Ovary (tissue), 3 donors: ENCODE results near the gene COL25A1.

Experiments
- CTCF ChIP-seq, 3 donors: fragments of 450-650 bp in 2 of 3; fragments of 200-600 bp in 1 of 3; IDR thresholded peaks; one replicate each; pipeline versions ENCODE4 v1.5.1 to v1.8.0; 2016 to 2022; ENCODE audit warnings: antibody characterized with exemption in 3 of 3, mild to moderate bottlenecking in 1 of 3
- EP300 ChIP-seq: sonication (generic); formaldehyde crosslinking; IDR thresholded peaks from one replicate; pipeline ENCODE4 v1.6.1; 2017; ENCODE audit warnings: antibody characterized with exemption
- donor health status: DM: no; HTN: no; CAD: no.

DNA sequence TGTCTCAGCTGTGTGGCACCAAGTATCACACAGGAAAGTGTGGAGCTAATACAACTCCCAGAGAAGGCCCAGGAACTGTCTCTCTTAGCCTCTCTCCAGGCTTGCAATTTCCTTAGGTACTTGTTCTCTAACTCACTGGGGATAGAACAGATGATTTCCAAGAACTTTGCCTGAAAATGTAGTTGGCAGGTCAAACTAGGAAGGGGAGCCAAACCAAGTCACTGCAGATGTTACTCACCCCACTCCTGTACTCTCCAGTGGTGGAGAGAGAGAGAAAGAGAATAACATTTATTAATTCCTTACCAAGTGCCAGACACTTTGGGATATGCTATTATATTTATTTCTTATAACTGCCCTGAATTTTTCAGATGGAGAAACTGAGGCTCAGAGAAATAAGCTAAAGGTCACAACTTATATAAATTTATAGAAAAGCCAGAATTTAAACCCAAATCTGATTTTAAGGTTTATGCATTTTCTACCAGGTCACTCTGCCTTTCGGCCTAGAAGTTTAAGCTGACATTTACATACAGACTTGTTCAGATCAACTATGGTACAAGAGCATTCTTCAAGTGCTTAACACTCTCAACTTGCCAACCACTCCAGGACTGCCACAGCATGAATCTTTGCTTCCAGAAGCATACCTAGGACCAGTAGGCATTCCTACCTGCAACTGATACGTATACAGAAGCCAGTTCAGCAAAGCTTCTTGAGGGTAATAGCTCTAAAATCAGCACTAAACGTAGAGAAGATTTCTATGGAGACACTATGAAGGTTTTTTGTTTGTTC is 291.0 kb downstream of the COL25A1 start:
- no peak for TF ChIP-seq CTCF (IDR thresholded peaks at IDR 0.05)
- TF ChIP-seq EP300: no peak
